Naive thymus-derived CD4-positive, alpha-beta T cell (primary cell): ENCODE data around the gene TTC34. TPM values are rescaled to one million over a fixed set of nuclear protein-coding genes. Genes with fewer than 3 reads are reported as not detected.

Experiments used
- ATAC-seq: fragments of 150-1000 bp; cut with Tn5 transposase; 2 replicates; pipeline ENCODE4 v1.10.0; 2021; ENCODE audit warnings: mild to moderate bottlenecking, moderate library complexity
- CTCF ChIA-PET: fragments of 350-600 bp; sonication (Branson Sonifier 250); formaldehyde crosslinking; loops from one replicate; lab custom pipeline; 2021; ENCODE audit warnings: antibody characterized with exemption; lab: Charles Lee
- POLR2A ChIA-PET: fragments of 350-600 bp; sonication (Branson Sonifier 250); formaldehyde crosslinking; loops from one replicate; lab custom pipeline; 2021; ENCODE audit warnings: antibody characterized with exemption, inconsistent platforms; lab: Charles Lee
- DNase-seq, 9 donors: peaks; one replicate each; pipeline versions ENCODE4 v3.0.0 to v3.0.0-alpha.2; 2020 to 2022; ENCODE audit warnings: mixed read lengths in 1 of 9
- H3K27ac ChIP-seq: one replicate; pipeline ENCODE4 v1.7.0; 2013; ENCODE audit warnings: mild to moderate bottlenecking, low read depth, low read length, moderate library complexity
- H3K27me3 ChIP-seq, 2 donors: one replicate each; pipeline ENCODE4 v1.7.0; 2013; ENCODE audit warnings: low read length in 2 of 2, mild to moderate bottlenecking in 2 of 2, moderate library complexity in 2 of 2; ENCODE audit not compliant: control insufficient read depth in 2 of 2, insufficient read depth in 2 of 2
- H3K36me3 ChIP-seq, 3 experiments: 1 replicate in 2 of 3; 2 replicates in 1 of 3; pipeline ENCODE4 v1.7.0; 2013; ENCODE audit warnings: low read length in 3 of 3, mild to moderate bottlenecking in 3 of 3, moderate library complexity in 1 of 3; ENCODE audit not compliant: insufficient read depth in 3 of 3, control insufficient read depth in 2 of 3
- H3K4me1 ChIP-seq, 2 donors: one replicate each; pipeline ENCODE4 v1.7.0; 2013; ENCODE audit warnings: low read length in 2 of 2, mild to moderate bottlenecking in 2 of 2, moderate library complexity in 1 of 2; ENCODE audit not compliant: control insufficient read depth in 2 of 2, insufficient read depth in 2 of 2
- H3K4me3 ChIP-seq: 2 replicates; pipeline ENCODE4 v1.7.0; 2013; ENCODE audit warnings: mild to moderate bottlenecking, low read length
- H3K9me3 ChIP-seq, 3 experiments: 1 replicate in 2 of 3; 2 replicates in 1 of 3; pipeline ENCODE4 v1.7.0; 2013; ENCODE audit warnings: low read length in 3 of 3; ENCODE audit not compliant: control insufficient read depth in 2 of 3
- H3K27ac Mint-ChIP-seq, 9 donors: one replicate each; pipeline ENCODE4 v1.8.0; 2020 to 2022; ENCODE audit warnings: mixed read lengths in 9 of 9, mild to moderate bottlenecking in 8 of 9, moderate library complexity in 5 of 9, inconsistent platforms in 2 of 9
- H3K27me3 Mint-ChIP-seq, 5 donors: one replicate each; pipeline ENCODE4 v1.8.0; 2021 to 2022; ENCODE audit warnings: mixed read lengths in 5 of 5, mild to moderate bottlenecking in 1 of 5
- H3K36me3 Mint-ChIP-seq, 5 donors: one replicate each; pipeline ENCODE4 v1.8.0; 2020 to 2022; ENCODE audit warnings: mixed read lengths in 5 of 5, mild to moderate bottlenecking in 3 of 5, inconsistent platforms in 1 of 5
- H3K4me1 Mint-ChIP-seq, 7 donors: one replicate each; pipeline ENCODE4 v1.8.0; 2020 to 2022; ENCODE audit warnings: mixed read lengths in 7 of 7, mild to moderate bottlenecking in 3 of 7, inconsistent platforms in 1 of 7
- H3K4me3 Mint-ChIP-seq, 10 donors: one replicate each; pipeline ENCODE4 v1.8.0; 2020 to 2022; ENCODE audit warnings: mild to moderate bottlenecking in 10 of 10, mixed read lengths in 10 of 10, moderate library complexity in 6 of 10, inconsistent platforms in 2 of 10
- H3K9me3 Mint-ChIP-seq, 11 donors: one replicate each; pipeline ENCODE4 v1.8.0; 2020 to 2022; ENCODE audit warnings: mixed read lengths in 11 of 11, mild to moderate bottlenecking in 4 of 11, inconsistent platforms in 1 of 11, moderate library complexity in 1 of 11
- intact Hi-C, 2 donors: fragments of 100-400 bp; cut with micrococcal nuclease; formaldehyde crosslinking; loops; one replicate each; pipeline ENCODE4 v1.15.1; 2023
- polyA plus RNA-seq, 2 donors: library from polyadenylated mRNA; unstranded; fragments of 300-500 nt; fragmentation: Illumina TruSeq; gene quantifications; one replicate each; pipeline ENCODE4 v1.2.3, GENCODE V29; 2021
- total RNA-seq, 6 experiments: library from RNA in 5 of 6; stranded (reverse) in 5 of 6; gene quantifications; 1 replicate in 5 of 6; 2 replicates in 1 of 6; pipeline ENCODE4 v1.2.3 and lab custom pipeline; 2021 to 2026

TTC34 gene
- total and polyA plus RNA-seq, 7 experiments from 2014 or later: 0.28 to 8.0 (median 2.1) TPM

- Mint-ChIP-seq H3K9me3 (peaks cover 0 to 3% (median 0%) of the 10 kb centered on the region in 11 donors), H3K36me3 (peaks cover 0 to 12% (median 0%) of the 10 kb centered on the region in 5 donors), H3K27ac (peak within 1 kb of the TSS; percentile 87 to 99 (median 96)), H3K27me3 (no peaks in the 10 kb centered on the region), H3K4me1 (peaks cover 24 to 45% (median 38%) of the 10 kb centered on the region in 7 donors), H3K4me3 (peak within 1 kb of the TSS; percentile 81 to 96 (median 92))
- intact Hi-C loops: loop anchor here (1.0 to 10.0 kb wide), 12 partner anchors 8 to 1316 kb away; partner anchors contain the start of genes PANK4 (in 2 of the 2), C1orf174 (in 1 of the 2), CALML6 (in 1 of the 2) and FAAP20 (in 1 of the 2)
- Histone ChIP-seq H3K36me3 (peaks cover 0 to 16% (median 0%) of the 10 kb centered on the region in 3 experiments), H3K27ac (peak within 1 kb of the TSS; percentile 87), H3K9me3 (no peaks in the 10 kb centered on the region), H3K27me3 (no peaks in the 10 kb centered on the region), H3K4me1 (peaks cover 27 to 30% of the 10 kb centered on the region in 2 donors), H3K4me3 (peak within 1 kb of the TSS; percentile 78)
- ATAC-seq: peak; percentile 86
- ChIA-PET CTCF (interaction anchor here (1.0 to 3.8 kb wide), 5 partner anchors 24 to 63 kb away, joined by 3 to 28 read pairs (median 4); partner anchors contain the start of gene TNFRSF14), POLR2A (interaction anchor here (0.6 to 12.2 kb wide), 18 partner anchors 8 to 447 kb away, joined by 3 to 253 read pairs (median 6); partner anchors contain the start of genes FAAP20, MORN1, PANK4 and PEX10)
- DNase-seq: peak; percentile 90 to 100 (median 96)
These were observed 215.1 kb downstream of the TTC34 start, which contains the start of gene PRXL2B for GRCh38 chr1:2586154-2587070. PRXL2B (plus strand) TSS chr1:2586777; CDS start chr1:2586886, 109 bp downstream.

Other genes starting within 250 kb of the TTC34 start
- gene TNFRSF14, start 245.3 kb downstream of the TTC34 start, total RNA-seq: 100 to 1,000 TPM; 182 to 253 (median 204) TPM
- gene TNFRSF14, start 245.3 kb downstream of the TTC34 start, polyA plus RNA-seq: 10 to 100 TPM; 52.5 to 65.1 TPM
- 10 to 100 TPM; 12.3 to 37.0 (median 26.7) TPM for gene PRXL2B, start 214.9 kb downstream of the TTC34 start, total RNA-seq
- gene PRXL2B, start 214.9 kb downstream of the TTC34 start, polyA plus RNA-seq: 10 to 100 TPM; 15.7 to 26.5 TPM
- gene MMEL1, start 168.7 kb downstream of the TTC34 start, total RNA-seq: 1 to 10 TPM; 2.0 to 3.7 (median 2.5) TPM
- 10 to 100 TPM; 12.5 to 20.5 TPM for gene MMEL1, start 168.7 kb downstream of the TTC34 start, polyA plus RNA-seq
- not detected for gene ACTRT2, start 219.8 kb upstream of the TTC34 start, total RNA-seq
- not detected for gene ACTRT2, start 219.8 kb upstream of the TTC34 start, polyA plus RNA-seq